ENCODE results near the gene MDP1.
A peak's percentile ranks its signal among the peaks of the same experiment; 100 is the strongest.
"Not testable (repeated sequence)": the region's sequence is repeated elsewhere in the genome, so short reads cannot be mapped to it uniquely, and the experiment has no call there.

Gene MDP1

GRCh38 chr14:24249230-24250021 is 33.6 kb upstream of the MDP1 start:
- DNase-seq, result no peak

GRCh38 chr14:24247422-24247821 is 31.6 kb upstream of the MDP1 start:
- no peak for DNase-seq

GRCh38 chr14:24246765-24247212 is 30.9 kb upstream of the MDP1 start:
- no peak for DNase-seq

GRCh38 chr14:24245350-24245749 is 29.5 kb upstream of the MDP1 start:
- not testable (repeated sequence) for DNase-seq

GRCh38 chr14:24243336-24243836 is 27.5 kb upstream of the MDP1 start:
- no peak for DNase-seq

- peak; percentile 79 for DNase-seq
Measured at GRCh38 chr14:24241829-24242443, 26.1 kb upstream of the MDP1 start.

GRCh38 chr14:24240110-24240918 is 24.4 kb upstream of the MDP1 start:
- no peak for DNase-seq

GRCh38 chr14:24238527-24239037 is 22.7 kb upstream of the MDP1 start:
- no peak for DNase-seq

- no peak for DNase-seq
Measured at GRCh38 chr14:24238123-24238522, 22.3 kb upstream of the MDP1 start.

GRCh38 chr14:24237463-24237955 is 21.6 kb upstream of the MDP1 start:
- no peak for DNase-seq

- no peak for DNase-seq
Measured at GRCh38 chr14:24236689-24237462, 21.0 kb upstream of the MDP1 start.

- DNase-seq, result no peak
Measured at GRCh38 chr14:24235804-24236688, 20.2 kb upstream of the MDP1 start.

- DNase-seq, result no peak
Measured at GRCh38 chr14:24234095-24235005, 18.5 kb upstream of the MDP1 start.

- DNase-seq, result no peak
Measured at GRCh38 chr14:24233538-24233866, 17.6 kb upstream of the MDP1 start.

- no peak for DNase-seq
Measured at GRCh38 chr14:24232645-24233537, 17.0 kb upstream of the MDP1 start, which contains the start of gene GMPR2. Gene GMPR2 (plus strand): TSS chr14:24232929. CDS start chr14:24233254, 325 bp downstream.

GRCh38 chr14:24232121-24232644 is 16.3 kb upstream of the MDP1 start, which contains the start of gene NEDD8:
Gene NEDD8 (minus strand): TSS chr14:24232367. CDS start chr14:24232267, 100 bp downstream.
- DNase-seq, result peak; percentile 81

- DNase-seq, result no peak
Measured at GRCh38 chr14:24231263-24232120, 15.6 kb upstream of the MDP1 start.

GRCh38 chr14:24228902-24229301 is 13.0 kb upstream of the MDP1 start:
- DNase-seq, result no peak
